Esophagus squamous epithelium (tissue), 4 donors: ENCODE results near the gene CA9.

ENCODE experiments used
- POLR2A ChIP-seq, 4 donors: fragments of 450-650 bp; IDR thresholded peaks; one replicate each; pipeline ENCODE4 v1.6.1; 2017; ENCODE audit warnings: antibody characterized with exemption in 4 of 4, mild to moderate bottlenecking in 4 of 4, moderate library complexity in 3 of 4
- TF ChIP-seq, protein P1 (sequence below), 6 experiments: fragments of 450-650 bp in 4 of 6; fragments of 200-600 bp in 2 of 6; sonication (generic) in 2 of 6; IDR thresholded peaks; one replicate each; pipeline ENCODE4 v1.5.1; 2016 to 2019; ENCODE audit warnings: antibody characterized with exemption in 6 of 6, mild to moderate bottlenecking in 4 of 6, moderate library complexity in 4 of 6

DNA sequence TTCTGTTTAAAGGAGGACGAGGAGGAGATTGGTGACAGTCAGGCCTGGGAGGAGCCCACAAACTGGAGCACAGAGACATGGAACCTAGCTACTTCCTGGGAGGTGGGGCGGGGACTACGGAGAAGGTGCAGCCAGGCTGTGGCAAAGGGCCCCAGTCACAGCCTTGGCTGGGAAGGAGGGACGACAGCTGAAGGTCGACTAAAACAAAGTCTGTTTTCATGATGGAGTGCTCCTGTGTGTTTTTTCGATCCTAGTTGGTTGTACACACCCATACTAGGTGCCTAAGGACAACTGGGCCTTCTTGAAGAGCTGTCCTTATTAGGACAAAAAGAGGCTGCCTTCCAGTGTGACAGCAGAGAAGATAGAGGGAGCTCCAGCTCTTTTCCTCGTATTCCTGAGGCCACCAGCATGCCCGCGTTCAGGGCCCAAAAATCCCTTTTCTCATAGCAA, 12.7 kb upstream of the CA9 start:
- TF ChIP-seq, protein P1, sequence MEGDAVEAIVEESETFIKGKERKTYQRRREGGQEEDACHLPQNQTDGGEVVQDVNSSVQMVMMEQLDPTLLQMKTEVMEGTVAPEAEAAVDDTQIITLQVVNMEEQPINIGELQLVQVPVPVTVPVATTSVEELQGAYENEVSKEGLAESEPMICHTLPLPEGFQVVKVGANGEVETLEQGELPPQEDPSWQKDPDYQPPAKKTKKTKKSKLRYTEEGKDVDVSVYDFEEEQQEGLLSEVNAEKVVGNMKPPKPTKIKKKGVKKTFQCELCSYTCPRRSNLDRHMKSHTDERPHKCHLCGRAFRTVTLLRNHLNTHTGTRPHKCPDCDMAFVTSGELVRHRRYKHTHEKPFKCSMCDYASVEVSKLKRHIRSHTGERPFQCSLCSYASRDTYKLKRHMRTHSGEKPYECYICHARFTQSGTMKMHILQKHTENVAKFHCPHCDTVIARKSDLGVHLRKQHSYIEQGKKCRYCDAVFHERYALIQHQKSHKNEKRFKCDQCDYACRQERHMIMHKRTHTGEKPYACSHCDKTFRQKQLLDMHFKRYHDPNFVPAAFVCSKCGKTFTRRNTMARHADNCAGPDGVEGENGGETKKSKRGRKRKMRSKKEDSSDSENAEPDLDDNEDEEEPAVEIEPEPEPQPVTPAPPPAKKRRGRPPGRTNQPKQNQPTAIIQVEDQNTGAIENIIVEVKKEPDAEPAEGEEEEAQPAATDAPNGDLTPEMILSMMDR (IDR thresholded peaks at IDR 0.05), result peak in 5 of 6 experiments; percentile 22 to 52 (median 42)
- no peak for TF ChIP-seq POLR2A (IDR thresholded peaks at IDR 0.05)
